GM21381 (cell line): Measurements from ENCODE around the gene RRP8.

Source experiments
- ATAC-seq: cut with Tn5 transposase; IDR thresholded peaks from one replicate; pipeline ENCODE4 v1.9.1; 2021; ENCODE audit warnings: mild to moderate bottlenecking, moderate library complexity; ENCODE audit not compliant: unreplicated experiment

Gene RRP8

GRCh38 chr11:6633422-6634408 lies 30.3 kb upstream of the RRP8 start:
- no peak for ATAC-seq

- no peak for ATAC-seq
Measured at GRCh38 chr11:6632116-6633073, 29.0 kb upstream of the RRP8 start.

DNA sequence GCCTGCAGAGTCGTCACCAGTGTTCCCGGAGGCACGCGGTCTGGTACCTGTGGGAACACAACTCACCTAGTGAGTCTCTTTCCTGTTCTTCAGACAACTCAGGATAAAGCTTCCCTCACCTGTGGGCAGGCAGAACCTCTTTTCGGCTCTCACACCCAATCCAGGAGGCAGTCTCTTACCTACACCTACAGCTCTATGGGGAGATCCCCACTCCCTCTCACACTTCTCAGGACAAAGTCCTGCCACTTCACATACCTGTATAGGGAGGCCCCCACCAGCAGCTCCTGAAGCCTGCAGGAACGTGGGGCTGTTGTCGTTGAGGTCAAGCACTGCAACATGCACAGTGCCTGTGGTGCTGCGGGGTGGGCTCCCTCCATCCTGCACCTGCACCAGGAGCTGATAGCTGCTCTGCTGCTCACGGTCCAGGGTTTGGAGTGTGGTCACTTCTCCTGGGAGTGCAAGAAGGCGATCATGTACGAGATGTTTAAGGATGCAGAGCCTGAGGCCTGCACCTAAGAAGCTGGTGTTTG lies 28.0 kb upstream of the RRP8 start:
- no peak for ATAC-seq

- ATAC-seq: no peak
Measured at GRCh38 chr11:6630632-6631291, 27.3 kb upstream of the RRP8 start.

- ATAC-seq: no peak
Measured at GRCh38 chr11:6629892-6630631, 26.6 kb upstream of the RRP8 start.

DNA sequence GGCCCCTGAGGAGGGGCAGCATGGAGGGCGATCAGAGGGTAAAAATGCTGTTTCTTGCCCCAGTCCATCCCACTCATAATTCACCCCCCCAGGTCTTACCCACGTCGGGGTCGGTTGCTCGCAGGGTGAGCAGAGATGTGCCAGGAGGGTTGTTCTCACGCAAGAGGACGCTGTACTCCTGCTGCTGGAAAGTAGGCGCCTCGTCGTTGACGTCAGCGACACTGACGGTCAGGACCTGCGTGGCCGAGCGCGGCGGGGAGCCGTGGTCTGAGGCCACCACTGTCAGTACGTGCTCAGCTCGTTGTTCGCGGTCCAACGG lies 26.1 kb upstream of the RRP8 start:
- no peak for ATAC-seq

- ATAC-seq: no peak
Measured at GRCh38 chr11:6628526-6628925, 25.1 kb upstream of the RRP8 start.

GRCh38 chr11:6627762-6628241 lies 24.4 kb upstream of the RRP8 start:
- peak; percentile 56 for ATAC-seq

GRCh38 chr11:6626971-6627761 lies 23.8 kb upstream of the RRP8 start:
- no peak for ATAC-seq

GRCh38 chr11:6625832-6626420 lies 22.5 kb upstream of the RRP8 start:
- no peak for ATAC-seq

DNA sequence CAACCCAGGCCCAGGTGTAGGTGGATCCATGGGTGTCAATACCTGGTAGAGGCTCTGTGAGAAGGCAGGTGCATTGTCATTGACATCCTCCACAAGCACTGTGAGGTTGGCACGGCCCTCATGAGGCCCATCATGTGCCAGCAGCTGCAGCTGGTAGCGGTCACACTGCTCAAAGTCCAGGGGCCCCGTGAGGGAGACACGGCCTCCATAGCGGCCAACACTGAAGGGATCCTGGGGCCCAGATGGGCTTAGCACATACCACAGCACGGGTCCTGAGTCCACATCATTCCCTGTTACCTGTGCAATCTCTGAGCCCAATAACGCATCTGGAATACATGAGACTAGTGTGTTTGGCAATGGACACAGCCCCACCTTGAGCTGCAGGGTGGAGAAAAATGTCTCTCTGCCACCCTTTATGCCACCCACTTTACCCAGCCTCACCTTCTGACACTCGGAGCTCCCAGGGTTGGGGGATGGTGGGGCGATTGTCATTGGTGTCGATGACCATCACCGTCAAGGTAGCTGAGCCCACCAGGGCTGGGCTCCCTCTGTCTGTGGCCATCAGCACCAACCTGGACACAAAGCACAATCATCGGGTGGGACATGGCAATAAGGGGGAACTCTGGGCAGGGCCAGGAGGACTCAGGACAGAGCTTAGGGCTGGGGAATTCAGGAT lies 21.9 kb upstream of the RRP8 start:
- no peak for ATAC-seq

GRCh38 chr11:6623391-6624363 lies 20.3 kb upstream of the RRP8 start:
- ATAC-seq: no peak

- no peak for ATAC-seq
Measured at GRCh38 chr11:6622261-6623171, 19.1 kb upstream of the RRP8 start.

GRCh38 chr11:6621711-6622211 lies 18.3 kb upstream of the RRP8 start:
- ATAC-seq: no peak

GRCh38 chr11:6620636-6621035 lies 17.2 kb upstream of the RRP8 start:
- ATAC-seq: no peak
